Right cardiac atrium (tissue), 5 donors: ENCODE data around the gene JAKMIP1. TPM values are rescaled to one million over a fixed set of nuclear protein-coding genes. Genes with fewer than 3 reads are reported as not detected.

Experiments
- ATAC-seq, 2 donors: fragments of 200-7000 bp; cut with Tn5 transposase; one replicate each; pipeline versions ENCODE4 v1.8.0 to v1.9.1; 2020; ENCODE audit warnings: moderate library complexity in 2 of 2, mild to moderate bottlenecking in 1 of 2
- DNase-seq, 3 donors: peaks; one replicate each; pipeline ENCODE4 v3.0.0-alpha.2; 2020
- H3K27ac ChIP-seq: one replicate; pipeline ENCODE4 v1.5.1; 2013; ENCODE audit warnings: mild to moderate bottlenecking, low read length, control low read depth, moderate library complexity
- H3K27me3 ChIP-seq: one replicate; pipeline ENCODE4 v1.6.1; 2013; ENCODE audit not compliant: control insufficient read depth, insufficient read depth
- H3K4me1 ChIP-seq: one replicate; pipeline ENCODE4 v1.6.1; 2013; ENCODE audit warnings: low read length; ENCODE audit not compliant: control insufficient read depth, insufficient read depth
- H3K4me3 ChIP-seq: one replicate; pipeline ENCODE4 v1.5.1; 2013; ENCODE audit warnings: low read length, control low read depth
- H3K9me3 ChIP-seq: one replicate; pipeline ENCODE4 v1.6.1; 2013; ENCODE audit warnings: low read length; ENCODE audit not compliant: control insufficient read depth
- WGBS: extraction: QIAGEN DNeasy Blood & Tissue Kit; methylation state at CpG from one replicate; pipeline ENCODE4 v1.1.7; 2013; 5-methylcytosine and 5-hydroxymethylcytosine counted together
- intact Hi-C, 4 donors: fragments of 100-400 bp; cut with DNase I; formaldehyde crosslinking; loops; one replicate each; pipeline versions ENCODE4 v1.11.0 to v1.14.0; 2022 to 2023
- polyA plus RNA-seq: library from polyadenylated mRNA; stranded (reverse); fragments of 200-250 nt; gene quantifications from one replicate; pipeline ENCODE4 v1.2.3, GENCODE V29; 2013
- total RNA-seq, 4 donors: library from RNA; stranded (reverse); fragmentation: NEBNext Ultra II Directional; extraction: Animal tissue kit (Norgen Biotek cat#: 25700); gene quantifications; one replicate each; pipeline ENCODE4 v1.2.1, GENCODE V29; 2021
- donor health status: healthy with polysubstance abuse.
- donor health status: DM: no; HTN: yes; CAD: no.
- donor health status: DM: no; HTN: no; CAD: no.
- donor health status: DM: no; HTN: yes; CAD: no; lungs with severe emphysema.
- donor health status: DM: yes; HTN: yes; CAD: no.

The JAKMIP1 gene
- total and polyA plus RNA-seq, 5 donors: 0.07 to 0.28 (median 0.20) TPM; not detected in 2

GRCh38 chr4:6055436-6055835, 144.9 kb downstream of the JAKMIP1 start:
- 79% methylated on average over 4 of the region's 4 CpGs for WGBS

GRCh38 chr4:6055030-6055429, 145.3 kb downstream of the JAKMIP1 start:
- Histone ChIP-seq H3K27ac (no peak overlapping the region), H3K4me3 (no peak overlapping the region), H3K4me1 (no peaks in the 10 kb centered on the region), H3K27me3 (no peaks in the 10 kb centered on the region), H3K9me3 (peaks cover 3% of the 10 kb centered on the region)
- DNase-seq: no peak
- intact Hi-C loops: no loop called here
- 89% methylated on average over 4 of the region's 4 CpGs for WGBS
- ATAC-seq: no peak

More at GRCh38 chr4:6055436-6055835, 144.9 kb downstream of the JAKMIP1 start:
- Histone ChIP-seq H3K4me3 (no peak overlapping the region), H3K9me3 (peaks cover 6% of the 10 kb centered on the region), H3K4me1 (no peaks in the 10 kb centered on the region), H3K27ac (no peak overlapping the region), H3K27me3 (no peaks in the 10 kb centered on the region)
- ATAC-seq (no peak), DNase-seq (no peak)
- intact Hi-C loops: no loop called here

GRCh38 chr4:6054162-6054922, 146.0 kb downstream of the JAKMIP1 start:
- H3K27ac ChIP-seq: no peak overlapping the region
- no peaks in the 10 kb centered on the region for H3K27me3 ChIP-seq
- H3K4me3 ChIP-seq: no peak overlapping the region
- H3K4me1 ChIP-seq: no peaks in the 10 kb centered on the region
- 64% methylated on average over 16 of the region's 16 CpGs for WGBS
- ATAC-seq (no peak), DNase-seq (no peak)
- H3K9me3 ChIP-seq: peaks cover 3% of the 10 kb centered on the region
- intact Hi-C loops: no loop called here

- Histone ChIP-seq H3K4me1 (no peaks in the 10 kb centered on the region), H3K9me3 (peaks cover 3% of the 10 kb centered on the region), H3K27ac (no peak overlapping the region), H3K27me3 (no peaks in the 10 kb centered on the region), H3K4me3 (no peak overlapping the region)
- intact Hi-C loops: no loop called here
- WGBS: 77% methylated on average over 6 of the region's 6 CpGs
- ATAC-seq: no peak
- DNase-seq: no peak
These were observed 147.7 kb downstream of the JAKMIP1 start for GRCh38 chr4:6052679-6053078.

GRCh38 chr4:6050551-6050950, 149.8 kb downstream of the JAKMIP1 start:
- Histone ChIP-seq H3K4me3 (no peak overlapping the region), H3K27me3 (no peaks in the 10 kb centered on the region), H3K27ac (no peak overlapping the region), H3K4me1 (no peaks in the 10 kb centered on the region), H3K9me3 (no peaks in the 10 kb centered on the region)
- ATAC-seq (no peak), DNase-seq (no peak)
- 55% methylated on average over 17 of the region's 17 CpGs for WGBS
- intact Hi-C loops: no loop called here

- DNase-seq: no peak
- Histone ChIP-seq H3K4me3 (no peak overlapping the region), H3K27ac (no peak overlapping the region), H3K27me3 (no peaks in the 10 kb centered on the region), H3K9me3 (no peaks in the 10 kb centered on the region), H3K4me1 (no peaks in the 10 kb centered on the region)
- ATAC-seq: peak; percentile 47 to 55
- WGBS: 66% methylated on average over 8 of the region's 8 CpGs
- intact Hi-C loops: no loop called here
These were observed 150.4 kb downstream of the JAKMIP1 start for GRCh38 chr4:6049985-6050384.

GRCh38 chr4:6049278-6049677, 151.1 kb downstream of the JAKMIP1 start:
- no peak for ATAC-seq
- no peak overlapping the region for H3K27ac ChIP-seq
- WGBS: 88% methylated on average over 12 of the region's 12 CpGs
- H3K4me1 ChIP-seq: no peaks in the 10 kb centered on the region
- intact Hi-C loops: no loop called here
- no peak overlapping the region for H3K4me3 ChIP-seq
- no peaks in the 10 kb centered on the region for H3K9me3 ChIP-seq
- DNase-seq: no peak
- H3K27me3 ChIP-seq: no peaks in the 10 kb centered on the region

GRCh38 chr4:6048537-6048936, 151.8 kb downstream of the JAKMIP1 start:
- Histone ChIP-seq H3K4me3 (no peak overlapping the region), H3K4me1 (no peaks in the 10 kb centered on the region), H3K27ac (no peak overlapping the region), H3K9me3 (no peaks in the 10 kb centered on the region), H3K27me3 (no peaks in the 10 kb centered on the region)
- DNase-seq: no peak
- ATAC-seq: no peak
- 60% methylated on average over 12 of the region's 12 CpGs for WGBS
- intact Hi-C loops: no loop called here

GRCh38 chr4:6047130-6047673, 153.1 kb downstream of the JAKMIP1 start:
- 80% methylated on average over 15 of the region's 15 CpGs for WGBS
- no peaks in the 10 kb centered on the region for H3K9me3 ChIP-seq
- intact Hi-C loops: no loop called here
- DNase-seq (no peak), ATAC-seq (no peak)
- H3K4me3 ChIP-seq: no peak overlapping the region
- no peak overlapping the region for H3K27ac ChIP-seq
- no peaks in the 10 kb centered on the region for H3K27me3 ChIP-seq
- H3K4me1 ChIP-seq: no peaks in the 10 kb centered on the region

- intact Hi-C loops: no loop called here
- 87% methylated on average over 14 of the region's 14 CpGs for WGBS
- no peak for ATAC-seq
These were observed 153.7 kb downstream of the JAKMIP1 start for GRCh38 chr4:6046526-6047129.

GRCh38 chr4:6044805-6045204, 155.5 kb downstream of the JAKMIP1 start:
- Histone ChIP-seq H3K4me1 (no peaks in the 10 kb centered on the region), H3K27me3 (no peaks in the 10 kb centered on the region), H3K9me3 (no peaks in the 10 kb centered on the region), H3K27ac (no peak overlapping the region), H3K4me3 (no peak overlapping the region)
- 33% methylated on average over 9 of the region's 9 CpGs for WGBS
- ATAC-seq (no peak), DNase-seq (no peak)
- intact Hi-C loops: no loop called here

More at GRCh38 chr4:6046526-6047129, 153.7 kb downstream of the JAKMIP1 start:
- no peak overlapping the region for H3K4me3 ChIP-seq
- H3K9me3 ChIP-seq: no peaks in the 10 kb centered on the region
- H3K27ac ChIP-seq: no peak overlapping the region
- no peak for DNase-seq
- no peaks in the 10 kb centered on the region for H3K4me1 ChIP-seq
- no peaks in the 10 kb centered on the region for H3K27me3 ChIP-seq
